HG02763 (cell line): ENCODE measurements around the gene SCN1A.

ENCODE experiments used
- ATAC-seq: cut with Tn5 transposase; IDR thresholded peaks from one replicate; pipeline ENCODE4 v1.9.1; 2021; ENCODE audit warnings: mild to moderate bottlenecking, moderate library complexity; ENCODE audit not compliant: unreplicated experiment

SCN1A gene

DNA sequence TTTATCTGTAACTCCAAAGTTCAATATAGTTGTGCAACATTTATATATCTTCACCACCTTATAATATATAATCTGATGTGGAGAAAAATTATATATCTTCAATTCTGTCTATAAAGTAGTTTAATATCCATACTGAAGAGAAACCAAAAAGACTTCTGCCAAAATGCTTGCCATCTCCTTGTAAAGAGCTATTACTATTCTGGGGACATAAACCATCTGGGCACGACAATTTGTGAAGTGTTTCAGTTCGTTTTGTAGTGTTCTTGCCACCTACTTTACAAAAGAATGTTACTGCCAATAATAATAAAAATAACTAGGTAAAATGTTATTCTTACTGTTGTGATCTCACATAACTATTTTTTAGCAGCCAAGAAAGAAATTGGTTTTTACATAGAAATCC is 45.1 kb downstream of the SCN1A start:
- no peak for ATAC-seq

DNA sequence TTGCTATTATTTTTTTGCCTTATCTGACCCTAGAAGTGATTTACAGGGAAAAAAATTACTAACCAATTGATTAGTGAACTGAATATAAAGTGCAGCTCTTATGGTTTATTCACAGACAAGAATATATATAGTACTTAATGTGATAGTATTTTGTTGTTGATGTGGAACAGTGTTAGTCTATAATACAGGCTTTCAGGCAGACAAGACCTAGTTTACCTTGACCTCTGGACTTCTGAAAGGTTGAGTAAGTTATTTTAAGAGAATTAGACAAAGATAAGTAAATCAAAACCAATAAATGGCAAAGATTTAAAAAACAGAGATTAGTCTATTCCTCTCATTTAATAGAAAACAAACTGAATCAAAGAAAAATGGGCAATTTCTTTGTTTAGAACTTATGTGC is 46.0 kb downstream of the SCN1A start:
- ATAC-seq = no peak

DNA sequence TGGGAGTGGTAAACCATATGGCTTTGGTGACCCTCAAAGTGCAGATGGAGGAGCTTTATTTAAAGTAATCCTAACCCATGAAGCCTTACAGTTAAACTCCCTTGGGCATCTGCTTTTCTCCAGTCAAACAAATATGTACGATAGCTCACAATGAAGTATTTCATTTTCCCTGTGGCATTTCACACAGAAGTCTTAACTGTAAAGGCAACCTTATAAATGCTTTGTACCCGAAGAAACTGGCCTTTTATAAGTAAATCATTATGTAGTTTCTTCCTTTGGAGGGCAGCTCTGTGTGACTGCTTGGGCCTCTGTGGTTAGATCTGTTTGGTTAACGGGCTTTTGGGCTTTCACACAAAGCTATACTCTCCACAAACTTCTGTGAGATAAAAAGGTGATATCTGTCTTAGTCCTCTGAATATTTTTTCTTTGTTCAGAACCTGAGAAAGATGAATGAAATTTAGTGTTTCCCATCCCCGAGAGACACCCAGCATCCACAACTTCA is 46.6 kb downstream of the SCN1A start:
- no peak for ATAC-seq

DNA sequence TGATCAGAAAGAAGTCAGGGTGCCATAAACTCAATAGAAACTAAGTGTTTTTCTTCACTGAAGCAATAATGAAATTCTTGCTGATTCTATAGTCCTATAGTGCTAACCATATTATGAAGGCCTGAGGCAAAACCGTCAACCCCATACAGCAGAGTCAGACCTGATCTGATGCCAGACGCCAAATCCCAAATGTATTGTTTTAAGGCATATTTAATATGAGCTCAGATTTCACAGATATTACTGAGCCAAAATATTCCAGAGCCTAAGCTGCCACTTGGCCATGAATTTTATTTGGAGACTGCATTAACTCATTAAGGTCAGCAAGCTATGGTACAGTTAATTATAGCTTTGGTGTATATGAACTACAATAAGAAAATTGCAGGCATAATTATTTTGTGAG is 53.4 kb downstream of the SCN1A start:
- ATAC-seq = no peak

DNA sequence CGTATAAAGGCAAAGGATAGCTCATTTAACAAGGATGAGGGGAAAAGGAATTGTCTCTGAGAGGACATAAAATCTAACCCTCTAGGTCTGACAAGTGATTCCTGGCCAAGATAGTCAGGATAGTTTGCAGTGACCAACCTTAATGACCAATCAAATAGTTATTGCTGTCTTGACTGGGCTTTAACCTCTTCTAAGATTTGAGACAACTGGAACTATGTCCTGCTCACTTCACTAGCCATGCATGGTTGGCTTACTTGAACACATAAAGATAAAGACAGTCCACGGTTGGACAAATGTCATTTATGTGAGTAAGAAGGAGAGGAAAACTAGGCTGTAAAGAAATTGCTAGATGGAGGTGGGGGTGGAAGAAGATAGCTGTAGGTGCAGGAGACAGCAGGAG is 53.8 kb downstream of the SCN1A start:
- no peak for ATAC-seq

DNA sequence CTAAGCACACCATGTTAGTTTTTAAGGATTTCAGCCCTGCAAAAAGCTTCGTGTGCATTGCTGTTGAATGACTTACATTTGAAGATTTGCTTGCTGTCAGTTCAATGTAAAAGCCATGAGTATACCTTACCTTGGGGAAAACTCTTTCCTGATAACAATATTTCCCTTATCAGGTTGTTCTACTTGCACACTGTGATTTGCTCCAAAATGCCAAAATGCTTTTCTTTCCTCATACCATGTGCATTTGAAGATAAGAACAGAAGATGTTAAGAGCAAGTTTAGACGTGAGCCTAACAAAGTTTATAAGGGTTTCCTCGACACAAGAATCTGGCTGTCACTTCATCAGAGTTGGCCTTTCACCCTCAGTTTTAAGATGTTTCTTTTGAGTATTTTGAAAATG is 57.6 kb downstream of the SCN1A start:
- ATAC-seq = no peak

DNA sequence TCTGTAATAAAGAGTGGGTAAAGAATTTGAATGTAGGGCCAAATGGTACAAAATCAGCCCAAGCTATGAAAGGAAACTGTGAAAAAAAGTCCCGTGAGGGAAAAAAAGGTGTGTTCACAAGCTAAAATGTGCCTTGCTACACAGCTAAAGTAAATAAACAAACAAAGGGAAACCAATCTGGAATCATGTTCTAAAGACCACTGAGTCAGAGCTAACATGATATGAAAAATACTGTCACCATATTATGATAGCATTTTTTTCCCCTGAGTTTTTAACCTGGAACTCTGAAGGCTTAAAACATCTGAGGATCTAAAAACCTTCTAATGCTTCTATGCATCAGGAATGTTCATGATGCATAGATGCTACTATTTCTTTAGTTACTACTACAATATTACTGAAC is 58.8 kb downstream of the SCN1A start:
- no peak for ATAC-seq

DNA sequence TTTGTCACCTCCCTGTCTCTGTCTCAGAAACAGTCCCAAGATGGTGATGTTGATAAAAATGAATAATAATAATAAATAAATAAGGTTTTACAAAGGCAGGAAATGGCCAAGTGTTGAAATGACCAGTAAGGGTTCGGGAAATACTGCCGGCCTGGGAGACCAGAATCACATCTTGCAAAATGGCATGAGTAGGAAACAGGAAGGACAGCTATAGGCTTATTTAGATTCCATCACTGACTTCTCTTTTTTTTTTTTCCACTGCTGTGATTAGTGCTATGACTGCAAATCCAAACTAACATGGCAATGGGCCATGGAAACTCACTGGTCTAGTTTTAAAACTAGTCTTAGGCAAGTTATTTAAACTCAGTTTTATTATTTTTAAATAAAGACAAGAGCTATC is 60.6 kb downstream of the SCN1A start:
- ATAC-seq = no peak

DNA sequence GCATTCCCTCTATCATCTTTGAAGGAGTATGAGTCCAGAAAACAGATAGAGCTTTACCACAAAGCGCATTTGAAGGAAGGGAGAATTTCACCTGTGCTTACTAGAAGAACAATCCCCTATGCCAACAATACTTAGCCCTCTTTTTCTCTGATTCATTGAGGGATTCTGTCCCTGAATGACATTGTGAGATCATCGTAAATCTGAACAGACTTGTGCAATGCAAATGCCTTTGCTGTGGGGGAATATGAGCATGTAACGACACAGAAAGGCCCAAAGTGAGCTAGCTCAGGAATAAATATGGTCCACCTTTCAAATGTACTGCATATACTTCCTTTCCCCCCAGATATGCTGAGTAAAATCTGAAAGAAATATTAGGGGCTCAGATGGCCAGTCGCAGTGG is 67.6 kb downstream of the SCN1A start:
- ATAC-seq = no peak

DNA sequence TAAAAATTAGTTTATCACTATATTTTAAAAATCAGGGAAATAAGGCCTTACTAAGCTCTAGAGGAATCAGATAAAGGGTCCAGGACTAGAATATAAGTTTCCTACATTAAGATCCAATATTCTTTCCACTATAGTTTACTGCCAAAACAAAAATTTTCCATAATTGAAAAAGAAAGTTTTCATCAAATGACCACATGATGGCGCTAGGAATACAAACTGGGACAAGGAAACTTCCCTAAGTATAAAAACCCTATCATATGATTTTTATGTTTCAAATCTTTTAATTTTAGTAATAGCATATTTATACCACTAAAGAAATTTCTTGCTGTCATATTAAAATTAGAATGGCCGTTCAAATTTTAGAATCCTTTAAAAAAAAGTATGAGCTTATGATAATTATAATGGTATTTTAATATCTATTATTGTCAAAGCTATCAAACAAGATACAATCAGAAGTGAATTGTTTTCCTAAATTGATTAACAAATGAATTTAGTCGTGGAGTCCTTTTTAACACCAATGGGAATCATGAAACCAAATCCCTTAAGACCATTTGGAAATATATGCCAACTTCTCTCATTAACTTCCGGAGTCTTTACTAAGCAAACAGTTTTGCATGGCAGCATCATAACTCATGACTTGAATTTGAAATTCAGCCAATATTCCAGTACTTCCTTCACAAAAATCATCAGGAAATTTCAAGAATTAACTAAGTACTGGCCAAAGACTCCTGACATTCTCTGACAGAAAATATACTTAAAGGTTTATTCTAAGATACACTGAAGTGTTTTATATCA is 70.3 kb downstream of the SCN1A start:
- no peak for ATAC-seq

DNA sequence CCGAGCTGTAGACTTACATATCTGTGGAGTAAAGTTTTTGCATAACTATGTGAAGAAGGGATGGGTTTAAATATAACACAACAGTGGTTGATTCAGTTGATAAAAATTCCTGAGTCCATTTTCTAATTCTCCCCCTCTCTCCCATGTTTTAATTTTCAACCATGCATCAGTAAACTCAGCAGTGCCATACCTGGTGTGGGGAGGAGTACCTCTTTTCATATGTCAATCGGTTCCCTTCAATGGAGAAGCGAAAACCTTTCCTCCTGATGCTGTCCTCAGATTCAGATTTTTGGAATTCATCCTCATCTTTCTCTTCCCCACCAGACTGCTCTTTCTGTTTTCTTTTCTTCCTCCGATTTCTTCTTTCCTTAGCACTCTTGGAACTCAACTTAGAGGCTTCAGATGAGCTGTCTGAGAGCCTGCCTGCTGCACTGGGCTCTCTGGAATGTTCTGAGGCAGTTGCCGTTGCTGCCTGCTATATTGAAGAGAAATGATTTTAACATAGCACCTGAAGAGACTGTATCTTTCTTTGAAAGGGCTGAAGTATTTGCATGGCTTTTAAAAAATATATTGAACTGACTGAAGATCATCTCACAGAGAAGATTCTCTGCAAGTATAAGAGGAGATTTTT is 82.9 kb downstream of the SCN1A start:
- ATAC-seq = no peak

DNA sequence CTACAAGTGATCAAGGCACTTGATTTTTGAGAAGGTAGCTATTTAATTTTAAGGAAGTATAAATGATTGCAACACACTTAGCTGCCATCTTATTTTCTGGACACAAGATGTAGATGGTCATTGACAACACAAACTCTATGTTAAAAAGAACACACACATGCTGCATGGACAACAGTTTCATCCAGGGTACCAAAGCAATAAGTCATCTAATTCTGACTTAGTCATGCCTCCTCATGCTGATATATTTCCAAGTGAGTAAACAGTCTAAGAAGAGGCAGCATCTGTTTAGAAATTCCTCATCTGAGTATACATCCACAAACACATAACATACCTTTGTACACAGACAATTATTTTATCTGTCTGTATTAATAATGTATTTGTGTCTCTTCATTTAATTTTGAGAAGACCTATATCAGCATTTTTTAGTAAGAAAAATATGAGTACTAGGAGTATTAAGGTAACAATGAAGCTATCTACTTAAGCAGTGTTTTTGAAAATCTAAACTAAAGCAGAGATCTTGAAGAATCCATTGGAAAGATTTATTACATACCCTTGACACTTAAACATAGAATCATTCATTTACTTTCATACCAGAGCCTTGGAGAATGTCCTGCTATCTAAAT is 84.9 kb downstream of the SCN1A start:
- no peak for ATAC-seq

DNA sequence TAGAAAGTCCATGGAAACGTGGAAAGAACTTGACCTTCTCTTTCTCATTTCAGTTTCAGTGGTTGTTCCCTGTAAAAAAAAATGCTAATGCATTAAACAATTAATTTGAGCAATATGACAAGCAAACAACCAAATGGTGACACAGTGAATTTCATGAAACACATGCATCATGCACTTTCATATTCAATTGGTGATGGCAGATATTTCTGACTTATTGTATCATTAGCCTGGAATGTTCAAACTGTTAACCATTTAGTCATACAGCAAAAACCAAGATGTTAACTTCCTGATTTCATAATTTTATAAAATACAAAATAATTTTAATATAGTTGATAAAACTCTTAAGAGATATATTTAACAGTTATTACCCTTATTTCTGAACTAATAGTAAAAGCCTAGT is 85.5 kb downstream of the SCN1A start:
- ATAC-seq = no peak

DNA sequence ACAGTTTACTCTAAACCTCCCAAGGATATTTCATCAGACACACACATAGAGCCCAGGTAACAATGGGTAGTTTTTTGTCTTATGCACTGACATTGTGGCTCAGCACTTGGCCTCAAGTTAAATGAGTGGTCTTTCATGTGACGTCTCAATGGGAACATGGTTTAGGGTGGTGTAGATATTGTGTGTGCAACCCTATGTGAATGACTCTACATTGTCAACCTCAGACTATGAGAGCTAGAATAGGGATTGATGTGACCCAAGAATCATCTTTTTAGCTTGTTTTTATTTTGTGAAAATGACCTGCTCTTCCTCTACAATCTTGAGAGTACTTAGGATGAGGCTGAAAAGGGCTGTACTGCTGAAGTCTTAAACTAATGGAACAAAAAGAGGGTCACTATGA is 86.2 kb downstream of the SCN1A start:
- ATAC-seq = no peak

DNA sequence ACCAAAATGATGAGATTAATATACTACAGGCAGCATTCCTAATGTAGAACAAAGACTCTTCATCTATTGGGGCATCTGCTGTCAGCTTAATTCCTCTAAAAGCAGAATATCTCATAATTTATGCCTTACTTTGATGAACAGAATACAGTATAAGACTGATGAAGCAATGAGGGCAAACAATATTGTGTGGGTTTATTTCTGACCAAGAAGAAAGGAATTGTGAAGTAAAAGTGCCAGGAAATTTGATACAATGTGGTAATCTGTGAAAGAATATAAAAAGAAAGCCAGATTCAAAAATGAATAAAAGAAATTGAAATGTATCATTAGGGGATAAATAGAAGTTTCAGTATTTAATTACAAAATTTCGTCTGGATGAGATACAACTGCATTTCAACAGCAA is 95.5 kb downstream of the SCN1A start:
- ATAC-seq = no peak

DNA sequence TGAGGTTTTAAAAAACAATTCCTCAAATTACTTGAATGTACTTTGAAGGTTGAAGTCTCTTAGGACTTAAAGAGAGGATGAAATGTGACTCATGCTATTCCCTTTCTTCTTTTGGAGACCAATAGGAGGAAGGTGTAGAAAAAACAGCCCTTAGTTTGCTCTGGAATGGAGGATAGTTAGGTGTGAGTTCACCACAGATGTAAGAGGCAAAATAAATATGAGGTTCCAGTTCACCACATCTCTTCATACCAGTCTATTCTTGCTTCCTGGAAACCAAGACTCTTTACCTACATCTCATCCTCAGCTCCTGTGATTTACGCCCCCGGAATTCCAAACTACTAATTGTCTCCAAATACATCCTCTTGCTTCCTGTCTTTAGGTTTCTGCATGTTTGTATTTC is 96.8 kb downstream of the SCN1A start:
- no peak for ATAC-seq

DNA sequence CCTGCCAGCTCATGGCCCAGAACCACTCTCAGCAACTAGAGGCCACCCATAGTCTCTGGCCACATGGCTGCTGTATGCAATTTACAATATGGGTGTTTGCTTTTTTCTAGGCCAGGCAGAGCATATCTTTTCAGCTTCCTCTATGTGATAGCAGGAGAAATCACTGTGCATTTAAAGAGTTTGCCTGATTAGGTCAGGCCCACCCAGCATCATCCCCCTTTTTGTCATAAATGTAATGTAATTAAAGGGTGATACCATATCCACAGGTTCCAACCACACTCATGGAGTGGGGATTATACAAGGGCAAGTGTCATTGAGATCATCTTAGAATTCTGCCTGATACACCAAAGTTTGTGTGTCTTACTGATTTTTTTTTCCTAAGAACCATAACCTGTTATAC is 102.5 kb downstream of the SCN1A start:
- ATAC-seq = no peak

DNA sequence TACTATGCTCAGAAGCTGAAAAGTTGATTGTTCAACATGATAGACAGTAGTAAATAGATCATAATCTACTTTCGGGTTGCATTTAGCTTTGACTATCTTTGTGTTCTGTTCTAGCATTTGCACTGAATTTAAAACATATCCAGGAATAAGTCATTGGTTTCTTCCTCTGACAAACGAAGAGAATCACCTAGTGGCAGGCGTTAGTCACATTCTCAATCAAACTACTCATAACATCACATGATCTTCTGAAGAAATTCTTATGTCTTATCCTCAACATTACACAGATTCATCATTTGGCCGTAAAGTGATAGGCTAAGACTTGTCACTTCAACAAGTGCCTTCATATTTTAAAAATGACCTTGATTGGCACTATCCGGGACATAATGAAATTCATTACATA is 110.6 kb downstream of the SCN1A start:
- ATAC-seq = no peak

DNA sequence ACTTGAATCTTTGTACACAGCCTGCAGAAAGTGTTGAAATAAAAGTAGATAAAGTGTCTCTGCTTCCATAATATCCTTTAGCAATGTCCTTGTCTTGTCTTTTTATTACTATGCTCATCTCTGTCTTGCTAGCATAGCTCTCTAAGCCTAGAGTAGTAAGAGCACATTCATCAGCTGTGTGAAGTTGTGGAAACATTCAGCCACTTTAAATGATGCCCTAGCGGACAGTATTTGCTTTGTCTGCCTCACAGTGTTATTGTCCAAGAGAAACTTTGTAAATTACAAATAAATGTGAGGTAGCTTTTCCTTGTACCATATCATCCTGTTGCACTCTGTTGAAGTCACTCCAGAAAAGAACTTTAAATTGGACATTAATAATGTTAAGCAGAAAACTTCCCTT is 113.9 kb downstream of the SCN1A start:
- no peak for ATAC-seq

DNA sequence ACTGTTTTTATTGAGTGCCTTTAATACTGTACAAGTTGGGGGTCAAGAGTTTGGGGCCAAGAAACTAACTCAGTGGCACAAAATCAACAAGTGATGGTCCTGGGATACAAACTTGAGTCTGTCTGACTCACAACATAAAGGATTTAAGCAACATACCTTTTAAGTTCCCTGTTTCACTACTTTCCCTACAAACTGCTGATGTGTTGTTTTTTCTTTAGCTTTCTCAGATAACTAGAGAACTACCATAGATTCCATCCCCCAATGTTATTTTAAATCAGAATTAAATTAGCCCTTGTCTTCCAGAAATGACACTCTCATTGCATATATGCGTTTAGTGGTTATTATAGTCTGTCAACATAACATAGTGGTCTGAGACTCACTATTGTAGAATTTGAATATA is 116.2 kb downstream of the SCN1A start:
- no peak for ATAC-seq

DNA sequence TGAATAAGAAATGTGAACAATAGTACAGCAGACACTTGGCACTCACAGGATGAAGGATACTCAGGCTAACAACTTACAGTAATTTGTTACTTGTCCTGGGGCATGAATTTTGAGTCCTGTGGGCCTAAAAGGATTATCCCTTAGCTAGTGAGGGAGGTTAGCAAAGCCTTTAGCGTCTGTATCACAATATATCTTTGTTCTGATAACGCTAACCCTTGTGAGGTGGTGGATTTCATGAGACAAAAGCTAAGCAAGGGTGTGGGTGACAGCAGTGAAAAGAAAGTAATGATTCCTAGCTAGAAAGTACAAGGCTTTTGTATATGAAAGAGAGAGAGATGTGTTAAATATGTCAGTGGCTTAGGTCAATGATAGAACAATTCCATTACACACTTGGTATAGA is 127.4 kb downstream of the SCN1A start:
- no peak for ATAC-seq

DNA sequence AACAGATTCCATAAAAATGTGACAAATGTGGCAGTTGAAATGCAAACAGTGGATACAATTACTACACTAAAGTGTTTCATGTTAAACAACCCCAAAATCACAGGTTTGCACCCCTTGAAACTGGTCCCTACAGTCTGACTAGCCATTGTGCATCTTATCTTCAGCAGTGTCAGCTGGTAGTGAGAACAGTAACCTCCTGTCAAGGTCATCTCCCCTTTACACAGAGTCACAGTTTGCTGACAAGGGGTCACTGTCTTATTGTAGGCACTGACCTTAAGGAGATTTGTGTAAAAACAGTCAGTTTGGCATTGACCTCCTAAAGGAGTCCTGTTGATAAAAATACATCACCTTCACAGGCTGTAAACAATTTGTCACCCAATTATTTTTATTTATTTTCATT is 137.0 kb downstream of the SCN1A start:
- ATAC-seq = no peak
